ENCODE data around the gene ATAD3A. TPM values are rescaled to one million over a fixed set of nuclear protein-coding genes. Genes with fewer than 3 reads are reported as not detected.

ATAD3A gene
- total RNA-seq, 2 experiments from 2014 or later: 17.0 to 19.5 TPM

DNA sequence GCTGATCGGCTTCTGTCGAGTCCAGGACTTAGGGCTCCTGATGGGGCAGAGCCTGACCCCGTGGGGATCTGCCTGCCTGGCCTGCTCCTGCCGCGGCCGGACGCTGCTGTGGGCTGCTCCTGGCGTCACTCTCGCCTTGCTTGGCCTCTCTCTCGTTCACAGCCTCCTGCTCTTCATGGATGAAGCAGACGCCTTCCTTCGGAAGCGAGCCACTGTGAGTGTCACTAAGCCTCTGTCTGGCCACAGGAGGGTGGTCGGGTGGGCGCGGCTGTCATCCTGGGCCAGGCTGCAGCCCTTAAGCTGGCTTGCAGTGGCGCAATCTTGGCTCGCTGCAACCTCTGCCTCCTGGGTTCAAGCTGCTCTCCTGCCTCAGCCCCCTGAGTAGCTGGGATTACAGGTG, 24.3 kb upstream of the ATAD3A start:
- Histone ChIP-seq H3K27ac (ENCODE audit: low read depth in 1 of 2, low read length in 2 of 2) (no peak overlapping the region), H3K4me1 (ENCODE audit: insufficient read depth, low read length) (no peaks in the 10 kb centered on the region), H3K4me3 (ENCODE audit: low read length) (no peak overlapping the region), H3K36me3 (ENCODE audit: insufficient read depth, low read length) (peaks cover 54% of the 10 kb centered on the region), H3K9me3 (ENCODE audit: control insufficient read depth in 1 of 2, insufficient read depth in 1 of 2, low read length in 2 of 2) (peaks cover 5 to 27% of the 10 kb centered on the region in 2 experiments), H3K27me3 (ENCODE audit: control insufficient read depth in 1 of 2, insufficient read depth in 2 of 2, low read length in 2 of 2) (no peaks in the 10 kb centered on the region)
- ChIA-PET CTCF (no interaction called here), POLR2A (no interaction called here)
- TF ChIP-seq, protein P1, sequence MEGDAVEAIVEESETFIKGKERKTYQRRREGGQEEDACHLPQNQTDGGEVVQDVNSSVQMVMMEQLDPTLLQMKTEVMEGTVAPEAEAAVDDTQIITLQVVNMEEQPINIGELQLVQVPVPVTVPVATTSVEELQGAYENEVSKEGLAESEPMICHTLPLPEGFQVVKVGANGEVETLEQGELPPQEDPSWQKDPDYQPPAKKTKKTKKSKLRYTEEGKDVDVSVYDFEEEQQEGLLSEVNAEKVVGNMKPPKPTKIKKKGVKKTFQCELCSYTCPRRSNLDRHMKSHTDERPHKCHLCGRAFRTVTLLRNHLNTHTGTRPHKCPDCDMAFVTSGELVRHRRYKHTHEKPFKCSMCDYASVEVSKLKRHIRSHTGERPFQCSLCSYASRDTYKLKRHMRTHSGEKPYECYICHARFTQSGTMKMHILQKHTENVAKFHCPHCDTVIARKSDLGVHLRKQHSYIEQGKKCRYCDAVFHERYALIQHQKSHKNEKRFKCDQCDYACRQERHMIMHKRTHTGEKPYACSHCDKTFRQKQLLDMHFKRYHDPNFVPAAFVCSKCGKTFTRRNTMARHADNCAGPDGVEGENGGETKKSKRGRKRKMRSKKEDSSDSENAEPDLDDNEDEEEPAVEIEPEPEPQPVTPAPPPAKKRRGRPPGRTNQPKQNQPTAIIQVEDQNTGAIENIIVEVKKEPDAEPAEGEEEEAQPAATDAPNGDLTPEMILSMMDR (IDR thresholded peaks at IDR 0.05): no peak
- no peaks in the 10 kb centered on the region for H3K27me3 Mint-ChIP-seq
- no peaks in the 10 kb centered on the region for H3K4me1 Mint-ChIP-seq (ENCODE audit: low read depth)
- peaks cover 62% of the 10 kb centered on the region for H3K36me3 Mint-ChIP-seq (ENCODE audit: low read depth)
- DNase-seq: no peak
- intact Hi-C loops (cut with DNase I, micrococcal nuclease): no loop called here
- no peak overlapping the region for H3K4me3 Mint-ChIP-seq
- H3K9me3 Mint-ChIP-seq: no peaks in the 10 kb centered on the region
- ATAC-seq (ENCODE audit: poor library complexity): no peak
- no peak overlapping the region for H3K27ac Mint-ChIP-seq

- Mint-ChIP-seq H3K27ac (no peak overlapping the region), H3K4me3 (no peak overlapping the region), H3K9me3 (peaks cover 2% of the 10 kb centered on the region), H3K4me1 (ENCODE audit: low read depth) (no peaks in the 10 kb centered on the region), H3K27me3 (no peaks in the 10 kb centered on the region), H3K36me3 (ENCODE audit: low read depth) (peaks cover 62% of the 10 kb centered on the region)
- ATAC-seq (ENCODE audit: poor library complexity) (no peak), DNase-seq (no peak)
- CTCF ChIA-PET: no interaction called here
- no peak overlapping the region for H3K4me3 ChIP-seq (ENCODE audit: low read length)
- intact Hi-C loops (cut with DNase I, micrococcal nuclease): no loop called here
- TF ChIP-seq, protein P1 (IDR thresholded peaks at IDR 0.05): no peak
- H3K27me3 ChIP-seq (ENCODE audit: control insufficient read depth in 1 of 2, insufficient read depth in 2 of 2, low read length in 2 of 2): no peaks in the 10 kb centered on the region
- peaks cover 14 to 36% of the 10 kb centered on the region in 2 experiments for H3K9me3 ChIP-seq (ENCODE audit: control insufficient read depth in 1 of 2, insufficient read depth in 1 of 2, low read length in 2 of 2)
- no peak overlapping the region for H3K27ac ChIP-seq (ENCODE audit: low read depth in 1 of 2, low read length in 2 of 2)
- H3K4me1 ChIP-seq (ENCODE audit: insufficient read depth, low read length): no peaks in the 10 kb centered on the region
- H3K36me3 ChIP-seq (ENCODE audit: insufficient read depth, low read length): peaks cover 48% of the 10 kb centered on the region
- POLR2A ChIA-PET: no interaction called here
These were observed 22.7 kb upstream of the ATAD3A start for GRCh38 chr1:1489231-1489630.

GRCh38 chr1:1489861-1490260, 22.1 kb upstream of the ATAD3A start:
- no peaks in the 10 kb centered on the region for H3K27me3 ChIP-seq (ENCODE audit: control insufficient read depth in 1 of 2, insufficient read depth in 2 of 2, low read length in 2 of 2)
- H3K27ac Mint-ChIP-seq: no peak overlapping the region
- H3K4me1 ChIP-seq (ENCODE audit: insufficient read depth, low read length): no peaks in the 10 kb centered on the region
- H3K36me3 ChIP-seq (ENCODE audit: insufficient read depth, low read length): peaks cover 48% of the 10 kb centered on the region
- H3K4me1 Mint-ChIP-seq (ENCODE audit: low read depth): no peaks in the 10 kb centered on the region
- ATAC-seq (ENCODE audit: poor library complexity): no peak
- H3K9me3 ChIP-seq (ENCODE audit: control insufficient read depth in 1 of 2, insufficient read depth in 1 of 2, low read length in 2 of 2): peaks cover 14 to 36% of the 10 kb centered on the region in 2 experiments
- TF ChIP-seq, protein P1 (IDR thresholded peaks at IDR 0.05): no peak
- H3K27ac ChIP-seq (ENCODE audit: low read depth in 1 of 2, low read length in 2 of 2): no peak overlapping the region
- peaks cover 2% of the 10 kb centered on the region for H3K9me3 Mint-ChIP-seq
- no peak overlapping the region for H3K4me3 ChIP-seq (ENCODE audit: low read length)
- ChIA-PET CTCF (no interaction called here), POLR2A (no interaction called here)
- H3K4me3 Mint-ChIP-seq: no peak overlapping the region
- H3K27me3 Mint-ChIP-seq: no peaks in the 10 kb centered on the region
- no peak for DNase-seq
- peaks cover 63% of the 10 kb centered on the region for H3K36me3 Mint-ChIP-seq (ENCODE audit: low read depth)
- intact Hi-C loops (cut with DNase I, micrococcal nuclease): no loop called here

Measured in CD4-positive, alpha-beta T cell (primary cell).